A549 (cell line): Measurements from ENCODE around the gene WDFY1.

ENCODE experiments used
- CEBPB ChIP-seq, 2 experiments: fragments of >200 bp in 1 of 2; sonication (Bioruptor Twin) in 1 of 2; formaldehyde crosslinking in 1 of 2; IDR thresholded peaks; 2 replicates each; pipeline ENCODE4 v1.6.1; 2012 to 2016
- E2F6 ChIP-seq: IDR thresholded peaks from 2 replicates; pipeline ENCODE4 v1.6.1; 2012; ENCODE audit warnings: low read depth, borderline replicate concordance
- ELK1 ChIP-seq: fragments of 150-350 bp; IDR thresholded peaks from 2 replicates; pipeline ENCODE4 v1.6.1; 2014; ENCODE audit warnings: low read depth, mild to moderate bottlenecking, low read length
- EP300 ChIP-seq, 2 experiments: fragments of >200 bp; sonication (Bioruptor Twin); formaldehyde crosslinking; IDR thresholded peaks; 2 replicates in 1 of 2; 3 replicates in 1 of 2; pipeline ENCODE4 v1.6.1; 2016 to 2017
- ESRRA ChIP-seq: fragments of 150-350 bp; IDR thresholded peaks from 2 replicates; pipeline ENCODE4 v1.6.1; 2014; ENCODE audit warnings: mild to moderate bottlenecking, low read length, borderline replicate concordance
- FOSL2 ChIP-seq, 2 experiments: fragments of 450-650 bp in 1 of 2; fragments of >200 bp in 1 of 2; sonication (Bioruptor Twin) in 1 of 2; formaldehyde crosslinking; IDR thresholded peaks; 2 replicates each; pipeline versions ENCODE4 v1.5.0 to v1.6.1; 2016 to 2020; ENCODE audit warnings: mild to moderate bottlenecking in 1 of 2, moderate library complexity in 1 of 2
- HOXA7 ChIP-seq: fragments of 250-450 bp; sonication (Bioruptor Pico); IDR thresholded peaks from 2 replicates; pipeline ENCODE4 v1.5.0; 2020; ENCODE audit warnings: mild to moderate bottlenecking, moderate library complexity
- HOXB5 ChIP-seq: fragments of 250-450 bp; sonication (Bioruptor Pico); IDR thresholded peaks from 2 replicates; pipeline ENCODE4 v1.5.0; 2020; ENCODE audit warnings: mild to moderate bottlenecking, moderate library complexity
- JUNB ChIP-seq: fragments of >200 bp; sonication (Bioruptor Twin); formaldehyde crosslinking; IDR thresholded peaks from 2 replicates; pipeline ENCODE4 v1.6.1; 2016
- POLR2A ChIP-seq: IDR thresholded peaks from 2 replicates; pipeline ENCODE4 v1.6.1; 2012; ENCODE audit warnings: mild to moderate bottlenecking, low read length
- REST ChIP-seq: fragments of 200-600 bp; sonication (generic); IDR thresholded peaks from 2 replicates; pipeline ENCODE4 v1.6.1; 2016; ENCODE audit warnings: antibody characterized with exemption, mild to moderate bottlenecking, moderate library complexity
- ZFP36 ChIP-seq: fragments of 450-650 bp; IDR thresholded peaks from 2 replicates; pipeline ENCODE4 v1.6.1; 2014; ENCODE audit warnings: borderline replicate concordance; ENCODE audit not compliant: partially characterized antibody
- TF ChIP-seq, protein P1 (sequence below): fragments of 450-650 bp; IDR thresholded peaks from 2 replicates; pipeline ENCODE4 v1.6.1; 2014; ENCODE audit warnings: antibody characterized with exemption
- TF ChIP-seq, protein P2 (sequence below): fragments of >200 bp; sonication (Bioruptor Twin); formaldehyde crosslinking; IDR thresholded peaks from 3 replicates; pipeline ENCODE4 v1.5.1; 2016

GRCh38 chr2:223928113-223929006 lies 16.8 kb downstream of the WDFY1 start:
- no peak for TF ChIP-seq HOXA7 (CRISPR knock-in tag)
- TF ChIP-seq, protein P1, sequence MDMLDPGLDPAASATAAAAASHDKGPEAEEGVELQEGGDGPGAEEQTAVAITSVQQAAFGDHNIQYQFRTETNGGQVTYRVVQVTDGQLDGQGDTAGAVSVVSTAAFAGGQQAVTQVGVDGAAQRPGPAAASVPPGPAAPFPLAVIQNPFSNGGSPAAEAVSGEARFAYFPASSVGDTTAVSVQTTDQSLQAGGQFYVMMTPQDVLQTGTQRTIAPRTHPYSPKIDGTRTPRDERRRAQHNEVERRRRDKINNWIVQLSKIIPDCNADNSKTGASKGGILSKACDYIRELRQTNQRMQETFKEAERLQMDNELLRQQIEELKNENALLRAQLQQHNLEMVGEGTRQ, result no peak
- no peak for TF ChIP-seq E2F6
- TF ChIP-seq, protein P2, sequence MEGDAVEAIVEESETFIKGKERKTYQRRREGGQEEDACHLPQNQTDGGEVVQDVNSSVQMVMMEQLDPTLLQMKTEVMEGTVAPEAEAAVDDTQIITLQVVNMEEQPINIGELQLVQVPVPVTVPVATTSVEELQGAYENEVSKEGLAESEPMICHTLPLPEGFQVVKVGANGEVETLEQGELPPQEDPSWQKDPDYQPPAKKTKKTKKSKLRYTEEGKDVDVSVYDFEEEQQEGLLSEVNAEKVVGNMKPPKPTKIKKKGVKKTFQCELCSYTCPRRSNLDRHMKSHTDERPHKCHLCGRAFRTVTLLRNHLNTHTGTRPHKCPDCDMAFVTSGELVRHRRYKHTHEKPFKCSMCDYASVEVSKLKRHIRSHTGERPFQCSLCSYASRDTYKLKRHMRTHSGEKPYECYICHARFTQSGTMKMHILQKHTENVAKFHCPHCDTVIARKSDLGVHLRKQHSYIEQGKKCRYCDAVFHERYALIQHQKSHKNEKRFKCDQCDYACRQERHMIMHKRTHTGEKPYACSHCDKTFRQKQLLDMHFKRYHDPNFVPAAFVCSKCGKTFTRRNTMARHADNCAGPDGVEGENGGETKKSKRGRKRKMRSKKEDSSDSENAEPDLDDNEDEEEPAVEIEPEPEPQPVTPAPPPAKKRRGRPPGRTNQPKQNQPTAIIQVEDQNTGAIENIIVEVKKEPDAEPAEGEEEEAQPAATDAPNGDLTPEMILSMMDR, result no peak
- TF ChIP-seq CEBPB (IDR thresholded peaks at IDR 0.05), result no peak
- TF ChIP-seq ZFP36, result no peak
- TF ChIP-seq REST, result no peak
- no peak for TF ChIP-seq POLR2A
- TF ChIP-seq HOXB5 (CRISPR knock-in tag), result no peak
- no peak for TF ChIP-seq EP300 (IDR thresholded peaks at IDR 0.05)
- no peak for TF ChIP-seq ESRRA
- no peak for TF ChIP-seq FOSL2 (IDR thresholded peaks at IDR 0.05)
- TF ChIP-seq FOSL2 (CRISPR knock-in tag; IDR thresholded peaks at IDR 0.05), result no peak
- TF ChIP-seq JUNB, result no peak
- TF ChIP-seq ELK1, result no peak
